ENCODE data around the gene DISC1.

- TF ChIP-seq EP300 (conservative IDR thresholded peaks at IDR 0.05; ENCODE audit: poor library complexity, severe bottlenecking) (no peak), POLR2AphosphoS5 (IDR thresholded peaks at IDR 0.05) (no peak), CTCF (IDR thresholded peaks at IDR 0.05; ENCODE audit: poor library complexity, severe bottlenecking) (no peak)
These were observed 363.8 kb downstream of the DISC1 start for GRCh38 chr1:231990388-231990787.

Data from neural cell (in vitro differentiated cells).